NCI-H187 treated with DMSO at 0.1 percent for 48 hours (cell line): ENCODE measurements around the gene GPATCH2.
"Not testable (repeated sequence)": the region's sequence is repeated elsewhere in the genome, so short reads cannot be mapped to it uniquely, and the experiment has no call there.

Experiments
- DNase-seq: peaks from one replicate; lab custom pipeline; 2025; lab: John Stamatoyannopoulos, UW

The GPATCH2 gene

DNA sequence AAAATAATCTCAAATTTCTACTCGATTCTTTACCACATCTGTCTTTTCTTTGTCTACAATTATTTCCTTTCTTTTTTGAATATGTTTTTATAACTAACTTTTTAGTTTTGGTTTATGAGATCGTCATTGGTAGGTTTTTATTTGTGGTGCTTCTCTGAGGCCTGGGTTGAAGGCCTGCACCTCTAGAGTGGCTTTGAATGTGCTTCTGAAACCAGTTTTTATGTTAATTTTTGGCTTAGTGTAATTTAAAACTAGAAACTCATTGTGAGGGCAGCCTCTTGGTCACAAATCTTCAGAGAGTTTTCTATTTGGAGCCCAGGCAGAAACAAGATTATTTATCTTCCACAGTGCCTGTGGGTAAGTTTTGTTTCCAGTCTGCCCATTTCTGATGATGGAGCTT lies 187.0 kb downstream of the GPATCH2 start:
- no peak for DNase-seq

DNA sequence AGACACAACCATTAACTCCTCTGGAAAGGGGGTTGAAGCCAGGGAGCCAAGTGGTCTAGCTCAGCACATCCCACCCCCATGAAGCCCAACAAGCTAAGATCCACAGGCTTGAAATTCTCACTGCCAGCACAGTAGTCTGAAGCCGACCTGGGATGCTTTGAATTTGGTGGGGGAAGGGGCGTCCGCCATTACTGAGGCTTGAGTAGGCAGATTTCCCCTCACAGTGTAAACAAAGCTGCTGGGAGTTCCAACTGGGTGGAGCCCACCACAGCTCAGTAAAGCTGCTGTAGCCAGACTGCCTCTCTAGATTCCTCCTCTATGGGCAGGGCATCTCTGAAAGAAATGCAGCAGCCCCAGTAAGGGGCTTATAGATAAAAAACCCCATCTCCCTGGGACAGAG lies 193.5 kb downstream of the GPATCH2 start:
- DNase-seq: no peak

DNA sequence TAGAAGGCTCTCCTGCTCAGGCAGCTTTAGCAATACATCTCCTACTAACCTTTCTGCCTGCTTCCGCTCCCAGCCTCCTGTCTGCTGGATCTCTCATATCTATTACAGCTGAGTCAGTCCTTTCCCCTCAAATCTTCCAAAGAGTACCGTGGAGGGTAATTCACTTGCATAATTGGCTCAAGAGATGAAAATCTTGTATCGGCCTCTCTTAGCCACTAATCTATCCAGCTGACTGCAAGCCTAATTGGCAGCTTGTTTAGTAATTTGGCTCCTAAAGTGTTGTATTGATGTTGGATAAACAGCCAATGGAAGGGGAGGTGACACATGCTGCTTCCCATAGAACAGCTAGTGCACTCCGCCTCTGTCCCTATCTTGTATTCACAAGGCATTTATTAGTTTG lies 195.7 kb downstream of the GPATCH2 start:
- DNase-seq: no peak

DNA sequence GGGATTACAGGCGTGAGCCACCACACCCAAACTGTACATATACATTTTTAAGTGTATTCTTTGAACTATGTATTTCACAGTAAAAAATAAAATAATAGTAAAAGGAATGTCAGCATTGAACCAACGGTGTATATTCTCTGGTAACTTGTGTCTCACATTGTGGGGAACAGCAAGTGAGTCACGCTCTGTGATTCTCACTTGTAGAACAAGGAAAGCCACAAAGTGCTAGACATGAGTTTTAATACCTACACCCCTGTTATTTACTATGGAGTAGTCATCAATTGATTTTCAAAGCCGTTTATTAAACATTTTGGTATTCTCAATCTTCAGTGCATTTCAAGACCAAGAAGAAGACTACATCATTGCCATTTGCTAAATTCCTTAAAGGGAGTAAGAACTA lies 197.2 kb downstream of the GPATCH2 start:
- no peak for DNase-seq

DNA sequence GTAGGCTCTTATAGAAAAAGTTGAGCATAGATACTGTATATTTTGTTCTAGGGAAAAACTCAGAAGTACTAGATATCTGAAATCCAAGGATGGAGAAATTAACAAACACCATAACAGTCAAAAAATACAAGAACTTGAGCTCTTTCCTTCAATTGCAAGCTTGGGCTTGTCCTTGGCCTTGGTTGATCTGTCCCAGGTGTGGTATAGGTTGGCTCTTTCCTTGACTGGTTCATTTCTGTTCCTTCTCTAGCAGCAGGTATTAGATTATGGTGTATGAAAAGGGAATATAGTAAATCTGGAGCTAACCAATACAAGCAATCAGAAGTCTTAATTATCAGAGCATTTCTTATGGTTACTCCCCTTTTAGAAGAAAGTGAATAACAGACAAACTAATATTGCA lies 198.6 kb downstream of the GPATCH2 start:
- no peak for DNase-seq

DNA sequence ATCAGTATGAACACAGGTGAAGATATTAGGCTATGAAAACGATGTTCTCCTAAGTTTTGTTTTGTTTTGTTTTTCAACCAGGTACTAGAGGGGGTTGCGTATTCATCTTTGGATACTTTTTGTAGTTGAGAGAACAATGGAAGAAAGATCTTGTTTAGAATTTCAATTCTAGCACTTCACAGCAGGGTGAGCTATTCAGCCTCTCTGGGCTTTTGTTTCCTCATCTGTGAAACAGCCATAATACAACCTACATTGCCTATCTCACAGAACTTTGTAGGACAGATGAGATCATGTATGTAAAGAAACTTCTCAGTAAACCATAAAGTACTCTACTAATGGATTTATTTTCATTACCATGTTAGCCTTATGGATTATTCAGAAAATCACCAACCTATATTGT lies 199.5 kb downstream of the GPATCH2 start:
- DNase-seq: no peak

DNA sequence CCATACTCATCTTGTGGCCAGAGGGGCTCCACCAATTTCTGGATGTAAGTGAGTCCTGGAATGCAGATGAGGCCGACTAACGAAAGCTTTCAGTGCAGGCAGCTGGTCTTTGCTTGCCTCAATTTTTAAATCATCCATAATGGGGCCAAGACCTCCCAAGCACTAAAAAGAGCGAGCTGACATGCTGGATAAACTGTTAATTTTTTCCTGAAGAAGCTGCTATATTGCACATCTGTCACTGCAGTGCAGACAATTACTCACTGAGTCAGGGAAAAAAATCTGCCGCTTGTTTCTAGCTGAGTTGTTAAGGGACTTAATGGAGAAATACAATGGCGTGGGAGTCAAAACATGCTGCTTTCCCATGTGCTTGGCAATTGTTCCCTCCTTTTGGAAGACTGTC lies 205.5 kb downstream of the GPATCH2 start:
- no peak for DNase-seq

DNA sequence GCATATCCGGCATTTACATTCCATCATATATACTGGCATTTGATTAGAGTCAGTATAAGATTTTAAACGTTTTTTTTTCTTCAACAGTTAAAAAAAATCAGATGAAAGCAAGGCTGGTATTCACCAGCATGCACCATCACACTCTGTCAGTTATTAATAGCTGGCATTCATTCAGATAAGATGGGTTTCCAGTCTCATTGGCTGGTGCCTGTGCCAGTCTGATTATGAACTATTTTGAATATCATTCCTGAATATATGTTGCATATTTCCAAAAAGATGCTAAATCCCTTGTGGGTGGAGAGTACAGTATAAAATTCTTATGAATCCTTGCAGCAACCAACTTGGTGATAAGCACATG lies 211.7 kb downstream of the GPATCH2 start:
- no peak for DNase-seq

DNA sequence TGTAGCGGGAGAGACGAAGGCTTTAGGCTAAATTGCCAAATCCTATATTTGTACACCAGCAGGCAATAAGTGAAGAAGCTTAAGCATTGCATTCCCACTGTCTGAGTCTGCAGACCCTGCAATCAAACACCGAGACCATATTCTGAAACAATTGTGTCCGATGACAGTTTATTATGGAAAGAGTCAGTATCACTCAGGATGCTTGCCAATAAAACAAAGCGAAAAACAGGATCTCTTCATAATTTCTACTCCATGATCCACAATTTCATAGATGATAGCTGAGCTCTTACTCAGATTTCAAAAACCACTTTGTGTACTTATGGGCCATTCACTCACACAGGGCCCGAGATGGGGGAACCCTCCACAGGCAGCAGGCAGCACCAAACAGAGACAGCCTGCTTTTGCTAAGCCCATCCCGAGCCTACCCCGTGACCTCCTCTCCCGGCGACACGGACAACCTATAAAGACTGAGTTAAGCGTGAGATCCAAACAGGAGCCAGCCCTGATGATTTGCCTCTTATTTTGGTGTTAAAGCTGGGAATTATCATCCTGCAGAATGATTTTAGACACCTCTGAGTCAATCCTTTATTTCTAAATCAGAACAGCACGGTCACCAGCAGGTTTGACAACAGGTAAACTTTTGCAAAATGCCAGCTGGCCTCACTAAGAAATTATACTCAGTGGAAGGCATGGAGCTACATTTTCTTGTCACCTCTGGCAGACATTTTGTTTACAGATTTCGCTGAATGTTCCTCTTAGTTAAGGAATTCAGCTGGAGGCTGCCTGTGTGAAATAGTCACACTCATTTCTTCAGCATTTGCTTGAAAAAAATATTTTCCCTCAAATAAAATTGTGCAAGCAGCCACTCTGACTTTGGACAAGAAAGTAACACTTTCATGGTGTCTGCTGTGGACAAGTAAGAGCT lies 212.4 kb downstream of the GPATCH2 start:
- no peak for DNase-seq

DNA sequence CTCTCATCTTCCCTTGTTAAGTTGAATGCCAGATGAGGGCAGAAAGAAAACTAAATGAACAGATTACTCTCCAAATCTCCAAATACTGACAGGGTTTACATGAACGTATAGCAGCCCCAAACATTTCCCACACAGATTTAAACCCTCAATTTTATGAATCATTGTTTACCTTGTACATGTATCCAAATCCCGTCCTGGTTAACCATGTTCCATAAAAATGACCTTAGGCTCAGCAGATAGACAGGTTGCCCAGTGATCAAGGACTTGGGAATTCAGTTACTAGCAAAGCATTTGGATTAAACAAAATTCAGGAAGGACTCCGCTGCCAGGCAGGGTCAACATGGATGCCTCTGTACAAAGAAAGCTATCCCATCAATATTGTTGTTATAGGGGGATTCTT lies 213.5 kb downstream of the GPATCH2 start:
- no peak for DNase-seq

DNA sequence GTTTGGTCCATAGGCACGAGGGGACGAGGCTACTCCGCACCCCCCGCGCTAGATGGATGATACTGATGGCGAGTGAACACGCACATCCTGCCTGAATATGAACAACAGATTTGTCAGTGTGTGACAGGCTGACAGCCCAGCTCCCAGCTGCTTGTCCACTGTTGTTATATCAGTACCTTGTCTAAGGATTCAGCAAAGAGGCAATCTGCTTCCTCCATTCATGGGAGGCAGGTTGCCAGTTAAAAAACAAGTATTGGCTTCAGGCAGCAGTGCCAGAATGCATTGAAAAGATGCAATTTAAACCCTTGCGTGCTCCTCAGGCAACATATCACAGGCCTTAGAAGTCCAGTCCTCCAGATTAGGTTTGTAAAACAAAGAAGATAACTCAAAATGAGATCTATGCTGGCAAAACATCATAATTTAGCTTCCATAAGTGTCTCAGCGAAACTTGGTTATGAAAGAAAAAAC lies 223.3 kb downstream of the GPATCH2 start:
- DNase-seq: no peak

DNA sequence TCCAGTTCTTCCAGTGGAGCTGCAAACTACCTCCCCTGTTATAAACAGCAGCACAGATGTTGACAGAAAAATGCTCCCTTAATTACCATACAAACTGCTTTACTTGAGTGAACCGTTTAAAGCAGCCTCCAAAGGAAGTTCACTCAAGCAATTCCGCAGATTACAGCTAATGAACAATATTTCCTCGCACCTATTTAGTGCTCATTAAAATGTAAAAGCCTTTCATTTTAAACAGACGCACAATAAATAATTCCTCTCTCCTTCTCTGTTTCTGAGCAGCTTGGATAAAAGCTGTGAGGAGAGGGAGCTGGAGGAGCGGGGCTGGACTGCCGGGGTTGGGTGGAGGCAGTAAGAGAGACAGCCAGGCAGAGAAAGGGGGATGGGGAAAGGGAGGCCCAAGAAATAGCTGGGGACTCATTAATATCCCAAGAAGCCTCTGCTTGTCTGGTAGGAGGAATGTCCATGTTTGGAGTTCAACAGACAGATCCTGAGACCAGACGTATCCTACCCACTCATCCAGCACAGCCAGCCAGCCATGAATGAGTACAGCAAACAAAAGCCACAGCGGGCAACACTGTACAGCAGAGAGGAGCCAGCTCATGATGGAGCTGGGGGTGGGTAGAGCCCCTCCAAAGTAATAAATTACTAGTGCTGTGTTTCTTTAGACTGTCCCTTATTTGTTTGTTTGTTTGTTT lies 227.7 kb downstream of the GPATCH2 start:
- no peak for DNase-seq

DNA sequence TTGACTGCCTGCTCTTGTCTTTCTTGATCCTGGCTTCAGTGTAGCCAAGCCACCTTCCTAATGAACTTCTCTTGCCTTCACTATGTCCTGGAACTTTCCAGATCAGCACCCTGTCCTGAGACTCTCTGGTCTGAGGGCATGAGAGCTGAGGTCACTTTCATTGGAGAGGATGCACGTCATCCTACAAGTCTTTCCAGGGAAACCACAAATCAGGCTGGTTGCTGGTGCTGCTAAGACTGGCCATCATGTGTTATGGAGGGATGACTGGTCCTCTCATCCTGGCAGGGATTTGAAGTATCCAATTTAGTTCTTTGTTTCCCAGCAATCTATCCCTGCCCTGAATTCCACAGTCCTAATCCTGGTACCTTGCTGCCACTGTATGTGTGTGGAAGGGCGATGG lies 228.6 kb downstream of the GPATCH2 start:
- DNase-seq: no peak

DNA sequence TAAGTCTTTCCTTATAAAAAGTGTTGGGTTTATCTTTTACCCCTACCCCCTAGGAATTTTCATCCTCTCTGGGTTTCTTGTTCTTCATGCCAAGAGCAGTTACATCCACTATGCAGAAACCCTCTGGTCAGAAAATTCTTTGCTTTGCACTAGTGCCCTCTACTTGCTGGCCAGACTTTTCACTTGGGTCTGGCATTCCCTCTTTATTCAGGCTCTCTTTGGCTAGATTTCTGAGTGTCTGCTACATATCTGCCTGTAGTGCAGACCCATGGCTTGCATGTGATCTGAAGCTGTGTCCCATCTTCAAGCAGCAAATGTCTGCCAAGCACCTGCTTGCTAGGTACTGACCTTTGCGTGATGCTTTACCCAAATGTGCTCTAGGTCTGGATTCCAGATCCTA lies 237.0 kb downstream of the GPATCH2 start:
- no peak for DNase-seq

DNA sequence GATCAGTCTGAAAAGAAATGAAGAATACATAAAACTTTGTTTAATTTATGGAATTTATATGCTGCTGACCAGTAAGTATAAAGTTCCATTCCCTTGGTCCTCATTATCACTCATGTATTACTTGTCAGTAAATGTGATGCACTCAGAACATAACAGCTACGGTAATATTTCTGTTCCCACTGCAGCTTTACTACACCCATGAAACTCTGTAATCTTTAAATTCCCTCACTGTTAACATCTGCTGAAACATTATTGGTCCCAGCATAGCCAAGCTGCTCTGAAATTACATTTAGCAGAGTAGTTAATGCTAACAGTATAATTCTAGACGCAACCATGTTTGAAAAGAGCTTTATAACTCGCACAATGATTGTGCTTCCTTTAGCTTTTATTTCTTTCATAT lies 238.4 kb downstream of the GPATCH2 start:
- no peak for DNase-seq

DNA sequence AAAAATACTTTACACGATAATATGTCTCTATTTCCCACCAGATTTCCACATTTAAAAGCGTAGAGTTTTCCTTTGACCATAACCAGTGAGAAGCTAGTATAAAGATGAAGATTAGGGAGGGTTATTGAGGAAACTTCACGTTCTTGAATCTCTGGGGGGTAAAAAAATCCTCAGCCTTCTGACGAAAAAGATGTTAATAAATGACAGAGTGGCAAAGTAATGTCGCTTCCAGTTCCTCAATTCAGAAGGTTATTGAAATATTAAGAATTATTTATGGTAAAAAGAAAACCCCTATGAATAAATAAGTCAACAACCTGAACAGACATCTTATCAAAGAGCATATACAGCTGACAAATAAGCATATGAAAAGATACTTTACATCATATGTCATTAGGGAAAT lies 241.0 kb downstream of the GPATCH2 start:
- DNase-seq: no peak

DNA sequence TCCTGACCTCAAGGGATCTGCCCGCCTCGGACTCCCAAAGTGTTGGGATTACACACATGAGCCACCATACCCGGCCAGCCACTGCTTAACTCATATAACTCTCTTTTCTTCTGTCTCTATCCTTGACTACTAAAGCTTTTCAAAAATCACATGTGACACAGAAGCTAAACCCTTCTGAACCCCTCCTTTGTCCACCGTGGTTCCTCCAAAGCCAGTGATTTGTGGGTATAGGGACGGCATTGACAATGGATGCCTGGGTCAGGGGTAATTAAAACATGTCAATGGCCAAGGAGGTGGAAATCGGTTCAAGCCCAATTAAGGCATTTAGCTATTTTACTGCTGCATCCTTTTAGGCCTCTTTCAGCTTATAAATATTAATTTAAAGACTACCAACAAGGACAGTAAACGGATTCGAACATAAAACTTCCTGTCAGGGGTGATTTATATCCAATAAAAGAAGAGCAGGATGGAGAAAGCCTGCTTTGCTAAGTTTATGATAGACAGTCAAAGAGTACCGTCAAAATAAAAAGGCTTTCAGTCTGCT lies 242.3 kb downstream of the GPATCH2 start:
- DNase-seq: no peak

DNA sequence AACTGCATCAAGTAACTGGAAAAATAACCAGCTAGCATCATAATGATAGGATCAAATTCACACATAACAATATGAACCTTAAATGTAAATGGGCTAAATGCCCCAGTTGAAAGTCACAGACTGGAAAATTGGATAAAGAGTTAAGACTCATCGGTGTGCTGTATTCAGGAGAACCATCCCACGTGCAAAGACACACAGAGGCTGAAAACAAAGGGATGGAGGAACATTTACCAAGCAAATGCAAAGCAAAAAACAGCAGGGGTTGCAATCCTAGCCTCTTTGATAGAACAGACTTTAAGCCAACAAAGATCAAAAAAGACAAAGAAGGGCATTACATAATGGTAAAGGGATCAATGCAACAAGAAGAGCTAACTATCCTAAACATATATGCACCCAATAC lies 249.1 kb downstream of the GPATCH2 start:
- DNase-seq: not testable (repeated sequence)

DNA sequence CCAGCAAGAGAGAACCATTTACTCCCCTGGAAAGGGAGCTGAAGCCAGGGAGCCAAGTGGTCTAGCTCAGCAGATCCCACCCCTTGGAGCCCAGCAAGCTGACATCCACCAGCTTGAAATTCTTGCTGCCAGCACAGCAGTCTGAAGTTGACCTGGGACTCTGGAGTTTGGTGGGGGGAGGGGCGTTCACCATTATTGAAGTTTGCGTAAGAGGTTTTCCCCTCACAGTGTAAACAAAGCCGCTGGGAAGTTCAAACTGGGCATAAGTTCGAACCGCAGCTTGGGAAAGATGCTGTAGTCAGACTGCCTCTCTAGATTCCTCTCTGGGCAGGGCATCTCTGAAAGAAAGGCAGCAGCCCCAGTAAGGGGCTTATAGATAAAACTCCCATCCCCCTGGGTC lies 251.1 kb downstream of the GPATCH2 start:
- DNase-seq: not testable (repeated sequence)

DNA sequence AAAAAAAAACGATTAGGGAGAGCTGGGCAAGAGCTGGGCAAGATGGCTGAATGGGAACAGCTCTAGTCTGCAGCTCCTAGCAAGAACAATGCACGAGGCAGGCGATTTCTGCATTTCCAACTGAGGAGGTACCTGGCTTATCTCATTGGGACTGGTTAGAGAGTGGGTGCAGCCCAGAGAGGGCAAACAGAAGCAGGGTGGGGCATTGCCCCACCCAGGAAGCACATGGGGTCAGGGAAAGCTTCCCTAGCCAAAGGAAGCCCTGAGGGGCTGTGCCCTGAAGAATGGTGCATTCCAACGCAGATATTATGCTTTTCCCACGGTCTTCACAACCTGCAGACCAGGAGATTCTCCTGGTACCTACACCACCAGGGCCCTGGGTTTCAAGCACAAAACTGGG lies 251.6 kb downstream of the GPATCH2 start:
- DNase-seq: no peak
